Measurements from ENCODE around the gene HIF1A.

The HIF1A gene

DNA sequence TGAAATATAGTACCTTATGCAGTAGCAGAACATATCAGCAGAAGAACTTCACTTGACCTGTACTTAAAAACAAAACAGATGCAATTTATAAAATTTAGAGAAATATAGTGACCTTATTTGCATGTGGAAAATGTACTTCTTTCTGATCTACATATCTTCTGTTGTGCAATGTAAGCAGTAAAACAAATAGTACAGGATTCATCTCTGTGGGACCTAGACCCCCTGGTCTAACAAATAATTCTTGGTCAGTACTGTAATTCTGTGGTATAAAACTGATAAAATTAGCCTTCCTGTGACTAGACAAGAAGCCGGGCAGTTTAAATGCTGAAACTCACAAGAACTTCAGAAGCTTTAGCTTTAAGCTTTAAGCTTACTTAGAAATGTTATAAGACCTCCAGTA lies 21.6 kb downstream of the HIF1A start:
- Histone ChIP-seq H3K9me3 (ENCODE audit: low read length) (no peaks in the 10 kb centered on the region), H3K27me3 (ENCODE audit: insufficient read depth, low read length) (no peaks in the 10 kb centered on the region), H3K79me2 (ENCODE audit: insufficient read depth, low read length) (peaks cover 98% of the 10 kb centered on the region), H3K4me3 (ENCODE audit: low read depth, low read length, poor library complexity, severe bottlenecking) (peak overlapping the region; percentile 28), H3K9me2 (ENCODE audit: low read depth, low read length) (no peaks in the 10 kb centered on the region), H3K4me2 (ENCODE audit: low read length) (peak overlapping the region; percentile 56), H3K9ac (ENCODE audit: low read length) (peak overlapping the region; percentile 41; the same call in 1 of the 2 replicates), H3K27ac (ENCODE audit: low read depth, low read length, poor library complexity, severe bottlenecking) (peak overlapping the region; percentile 81), H3K4me1 (ENCODE audit: insufficient read depth, low read length, severe bottlenecking) (peaks cover 89% of the 10 kb centered on the region), H4K20me1 (ENCODE audit: insufficient read depth, low read length) (no peaks in the 10 kb centered on the region), H3F3A (ENCODE audit: insufficient read depth, low read length) (no peaks in the 10 kb centered on the region; the same call in 1 of the 2 replicates), H3K36me3 (ENCODE audit: insufficient read depth, low read length) (peaks cover 14% of the 10 kb centered on the region), H2AFZ (ENCODE audit: low read length) (no peak overlapping the region)
- TF ChIP-seq EZH2 (IDR thresholded peaks at IDR 0.05; ENCODE audit: borderline replicate concordance, low read length) (no peak), CTCF (IDR thresholded peaks at IDR 0.05; ENCODE audit: low read length) (no peak)

DNA sequence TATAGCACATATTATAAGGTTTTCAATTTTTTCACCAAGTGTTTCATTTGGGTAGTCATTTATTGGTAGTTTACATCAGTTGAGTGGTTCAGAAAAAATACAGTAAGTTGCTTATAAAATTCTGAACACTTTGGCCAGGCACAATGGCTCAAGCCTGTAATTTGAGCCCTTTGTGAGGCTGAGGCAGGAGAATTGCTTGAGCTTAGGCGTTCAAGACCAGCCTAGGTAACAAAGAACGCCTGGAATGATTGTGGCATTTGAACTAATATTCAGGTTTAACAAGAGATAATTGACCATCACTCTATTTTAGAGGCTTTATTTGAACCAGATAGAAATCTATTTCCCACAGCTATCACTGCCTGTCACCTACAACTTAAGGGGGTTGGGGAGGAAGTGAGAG lies 22.7 kb downstream of the HIF1A start:
- Histone ChIP-seq H3K9me2 (ENCODE audit: low read depth, low read length) (no peaks in the 10 kb centered on the region), H3K79me2 (ENCODE audit: insufficient read depth, low read length) (peaks cover 89% of the 10 kb centered on the region), H3K4me3 (ENCODE audit: low read depth, low read length, poor library complexity, severe bottlenecking) (peak overlapping the region; percentile 28), H4K20me1 (ENCODE audit: insufficient read depth, low read length) (no peaks in the 10 kb centered on the region), H3K4me2 (ENCODE audit: low read length) (peak overlapping the region; percentile 56), H3K9me3 (ENCODE audit: low read length) (no peaks in the 10 kb centered on the region), H3K27ac (ENCODE audit: low read depth, low read length, poor library complexity, severe bottlenecking) (peak overlapping the region; percentile 81), H3K27me3 (ENCODE audit: insufficient read depth, low read length) (no peaks in the 10 kb centered on the region), H2AFZ (ENCODE audit: low read length) (no peak overlapping the region), H3K4me1 (ENCODE audit: insufficient read depth, low read length, severe bottlenecking) (peaks cover 78% of the 10 kb centered on the region), H3K9ac (ENCODE audit: low read length) (peak overlapping the region; percentile 21; the same call in 1 of the 2 replicates), H3K36me3 (ENCODE audit: insufficient read depth, low read length) (peaks cover 25% of the 10 kb centered on the region), H3F3A (ENCODE audit: insufficient read depth, low read length) (no peaks in the 10 kb centered on the region; the same call in 1 of the 2 replicates)
- TF ChIP-seq CTCF (IDR thresholded peaks at IDR 0.05; ENCODE audit: low read length) (no peak), EZH2 (IDR thresholded peaks at IDR 0.05; ENCODE audit: borderline replicate concordance, low read length) (no peak)

GRCh38 chr14:61719344-61720293 lies 24.3 kb downstream of the HIF1A start:
- H3K79me2 ChIP-seq (ENCODE audit: insufficient read depth, low read length) = peaks cover 75% of the 10 kb centered on the region
- H4K20me1 ChIP-seq (ENCODE audit: insufficient read depth, low read length) = no peaks in the 10 kb centered on the region
- no peaks in the 10 kb centered on the region for H3K9me3 ChIP-seq (ENCODE audit: low read length)
- H3K27me3 ChIP-seq (ENCODE audit: insufficient read depth, low read length) = no peaks in the 10 kb centered on the region
- no peak for TF ChIP-seq EZH2 (IDR thresholded peaks at IDR 0.05; ENCODE audit: borderline replicate concordance, low read length)
- no peak for TF ChIP-seq CTCF (IDR thresholded peaks at IDR 0.05; ENCODE audit: low read length)
- H3K9ac ChIP-seq (ENCODE audit: low read length) = peak overlapping the region; percentile 21; the same call in 1 of the 2 replicates
- peak overlapping the region; percentile 56 for H3K4me2 ChIP-seq (ENCODE audit: low read length)
- H3K9me2 ChIP-seq (ENCODE audit: low read depth, low read length) = no peaks in the 10 kb centered on the region
- H3K4me1 ChIP-seq (ENCODE audit: insufficient read depth, low read length, severe bottlenecking) = peaks cover 62% of the 10 kb centered on the region
- H3K36me3 ChIP-seq (ENCODE audit: insufficient read depth, low read length) = peaks cover 39% of the 10 kb centered on the region
- peak overlapping the region; percentile 81 for H3K27ac ChIP-seq (ENCODE audit: low read depth, low read length, poor library complexity, severe bottlenecking)
- no peak overlapping the region for H2AFZ ChIP-seq (ENCODE audit: low read length)
- H3F3A ChIP-seq (ENCODE audit: insufficient read depth, low read length) = no peaks in the 10 kb centered on the region
- H3K4me3 ChIP-seq (ENCODE audit: low read depth, low read length, poor library complexity, severe bottlenecking) = peak overlapping the region; percentile 29
